Muscle of leg (tissue), 11 donors: ENCODE results near the gene PCDHGB5. TPM values are rescaled to one million over a fixed set of nuclear protein-coding genes. Genes with fewer than 3 reads are reported as not detected.
"Not testable (repeated sequence)": the region's sequence is repeated elsewhere in the genome, so short reads cannot be mapped to it uniquely, and the experiment has no call there.

ENCODE experiments used
- DNase-seq: peaks from one replicate; pipeline ENCODE4 v3.0.0; 2013
- H3K27ac ChIP-seq: one replicate; pipeline ENCODE4 v1.5.1; 2013; ENCODE audit warnings: mild to moderate bottlenecking, low read length, control low read depth
- H3K27me3 ChIP-seq: one replicate; pipeline ENCODE4 v1.6.1; 2013; ENCODE audit warnings: low read length; ENCODE audit not compliant: control insufficient read depth, insufficient read depth
- H3K36me3 ChIP-seq: one replicate; pipeline ENCODE4 v1.6.1; 2013; ENCODE audit warnings: low read length; ENCODE audit not compliant: control insufficient read depth, insufficient read depth
- H3K4me1 ChIP-seq: one replicate; pipeline ENCODE4 v1.6.1; 2013; ENCODE audit warnings: low read length; ENCODE audit not compliant: control insufficient read depth, insufficient read depth
- H3K4me3 ChIP-seq: one replicate; pipeline ENCODE4 v1.5.1; 2013; ENCODE audit warnings: low read length, control low read depth
- H3K9me3 ChIP-seq: replicated peaks from 2 replicates; pipeline ENCODE4 v1.6.1; 2013; ENCODE audit warnings: low read depth, low read length; ENCODE audit not compliant: control insufficient read depth
- WGBS: methylation state at CpG from one replicate; pipeline ENCODE4 v1.1.5; 2013; ENCODE audit warnings: missing lambda C conversion rate; ENCODE audit not compliant: insufficient coverage; 5-methylcytosine and 5-hydroxymethylcytosine counted together
- polyA plus RNA-seq, 8 donors: library from polyadenylated mRNA; unstranded; fragments of 120-200 nt; gene quantifications; one replicate each; pipeline versions ENCODE4 v1.2.1 to v1.2.3, GENCODE V29; 2013; ENCODE audit warnings: inconsistent platforms in 1 of 8, low replicate concordance in 1 of 8; ENCODE audit not compliant: insufficient read length in 8 of 8, insufficient read depth in 1 of 8
- total RNA-seq: library from RNA; stranded (reverse); fragments of 120-200 nt; gene quantifications from one replicate; pipeline ENCODE4 v1.2.4, GENCODE V29; 2013

Gene PCDHGB5
- total and polyA plus RNA-seq, 9 donors = 3.0 to 6.3 (median 4.5) TPM

DNA sequence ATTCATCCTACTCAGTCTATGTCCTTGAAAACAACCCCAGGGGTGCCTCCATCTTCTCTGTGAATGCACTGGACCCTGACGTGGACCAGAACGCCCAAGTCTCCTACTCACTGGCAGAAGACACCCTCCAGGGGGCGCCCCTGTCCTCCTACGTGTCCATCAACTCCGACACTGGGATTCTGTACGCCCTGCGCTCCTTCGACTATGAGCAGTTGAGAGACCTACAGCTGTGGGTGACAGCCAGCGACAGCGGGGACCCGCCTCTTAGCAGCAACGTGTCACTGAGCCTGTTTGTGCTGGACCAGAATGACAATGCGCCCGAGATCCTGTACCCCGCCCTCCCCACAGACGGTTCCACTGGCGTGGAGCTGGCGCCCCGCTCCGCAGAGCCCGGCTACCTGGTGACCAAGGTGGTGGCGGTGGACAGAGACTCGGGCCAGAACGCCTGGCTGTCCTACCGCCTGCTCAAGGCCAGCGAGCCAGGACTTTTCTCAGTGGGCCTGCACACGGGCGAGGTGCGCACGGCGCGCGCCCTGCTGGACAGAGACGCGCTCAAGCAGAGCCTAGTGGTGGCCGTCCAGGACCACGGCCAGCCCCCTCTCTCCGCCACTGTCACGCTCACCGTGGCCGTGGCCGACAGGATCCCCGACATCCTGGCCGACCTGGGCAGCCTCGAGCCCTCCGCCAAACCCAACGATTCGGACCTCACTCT lies 22.1 kb upstream of the PCDHGB5 start:
- Histone ChIP-seq H3K27me3 (peaks cover 18% of the 10 kb centered on the region), H3K9me3 (peaks cover 66% of the 10 kb centered on the region)
- not testable (repeated sequence) for H3K4me3 ChIP-seq, H3K4me1 ChIP-seq, H3K36me3 ChIP-seq, DNase-seq, H3K27ac ChIP-seq
- 65% methylated on average over 32 of the region's 48 CpGs for WGBS

DNA sequence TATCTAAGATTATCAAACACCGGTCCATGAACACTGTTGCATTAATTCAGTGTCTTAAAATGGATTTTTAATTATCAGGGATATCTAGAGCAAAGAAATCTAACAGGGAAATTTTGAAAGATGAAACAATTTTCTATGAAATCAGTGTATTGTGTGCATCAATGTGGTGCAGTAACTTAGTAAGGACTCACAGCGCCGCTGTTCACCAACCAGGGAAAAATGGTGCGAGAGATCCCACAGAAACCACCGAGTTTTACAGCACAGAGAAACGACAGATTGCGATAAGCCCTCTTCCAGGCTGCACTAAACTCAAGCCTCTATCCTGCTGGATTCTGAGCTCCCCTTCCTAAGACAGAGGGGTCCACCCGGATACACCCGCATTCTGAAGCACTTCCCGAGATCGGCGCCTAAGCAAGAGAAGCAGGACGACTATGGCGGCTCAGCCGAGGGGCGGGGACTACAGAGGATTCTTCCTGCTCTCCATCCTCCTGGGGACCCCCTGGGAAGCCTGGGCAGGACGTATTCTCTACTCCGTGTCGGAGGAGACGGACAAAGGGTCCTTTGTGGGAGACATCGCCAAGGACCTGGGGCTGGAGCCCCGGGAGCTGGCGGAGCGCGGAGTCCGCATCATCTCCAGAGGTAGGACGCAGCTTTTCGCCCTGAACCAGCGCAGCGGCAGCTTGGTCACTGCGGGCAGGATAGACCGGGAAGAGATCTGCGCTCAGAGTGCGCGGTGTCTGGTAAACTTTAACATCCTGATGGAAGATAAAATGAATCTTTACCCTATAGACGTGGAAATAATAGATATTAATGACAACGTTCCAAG lies 15.1 kb upstream of the PCDHGB5 start, which contains the start of gene PCDHGA7:
Gene PCDHGA7, plus strand, starts transcription at position 274 of the 826 bp plus-strand sequence. Its CDS starts 158 bp downstream, at position 432.
- no peaks in the 10 kb centered on the region for H3K4me1 ChIP-seq
- peak within 1 kb of the TSS; percentile 22 for H3K4me3 ChIP-seq
- no peak within 1 kb of the TSS for H3K27ac ChIP-seq
- H3K36me3 ChIP-seq = no peaks in the 10 kb centered on the region
- WGBS = 13% methylated on average over 24 of the region's 37 CpGs
- H3K27me3 ChIP-seq = peaks cover 5% of the 10 kb centered on the region
- H3K9me3 ChIP-seq = peaks cover 71% of the 10 kb centered on the region
- peak; percentile 4 for DNase-seq

DNA sequence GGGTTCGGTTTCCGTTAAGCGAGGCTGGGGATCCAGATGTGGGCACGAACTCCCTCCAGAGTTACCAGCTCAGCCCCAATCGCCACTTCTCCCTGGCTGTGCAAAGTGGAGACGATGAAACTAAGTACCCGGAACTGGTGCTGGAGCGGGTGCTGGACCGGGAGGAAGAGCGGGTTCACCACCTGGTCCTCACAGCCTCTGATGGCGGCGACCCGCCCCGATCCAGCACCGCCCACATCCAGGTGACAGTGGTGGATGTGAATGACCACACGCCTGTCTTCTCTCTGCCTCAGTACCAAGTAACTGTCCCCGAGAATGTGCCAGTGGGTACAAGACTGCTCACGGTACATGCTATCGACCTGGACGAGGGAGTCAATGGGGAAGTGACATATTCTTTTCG lies 14.4 kb upstream of the PCDHGB5 start:
- Histone ChIP-seq H3K4me3 (no peak overlapping the region), H3K4me1 (no peaks in the 10 kb centered on the region), H3K9me3 (peaks cover 70% of the 10 kb centered on the region), H3K36me3 (no peaks in the 10 kb centered on the region), H3K27ac (no peak overlapping the region), H3K27me3 (peaks cover 5% of the 10 kb centered on the region)
- 42% methylated on average over 9 of the region's 21 CpGs for WGBS
- DNase-seq = no peak

DNA sequence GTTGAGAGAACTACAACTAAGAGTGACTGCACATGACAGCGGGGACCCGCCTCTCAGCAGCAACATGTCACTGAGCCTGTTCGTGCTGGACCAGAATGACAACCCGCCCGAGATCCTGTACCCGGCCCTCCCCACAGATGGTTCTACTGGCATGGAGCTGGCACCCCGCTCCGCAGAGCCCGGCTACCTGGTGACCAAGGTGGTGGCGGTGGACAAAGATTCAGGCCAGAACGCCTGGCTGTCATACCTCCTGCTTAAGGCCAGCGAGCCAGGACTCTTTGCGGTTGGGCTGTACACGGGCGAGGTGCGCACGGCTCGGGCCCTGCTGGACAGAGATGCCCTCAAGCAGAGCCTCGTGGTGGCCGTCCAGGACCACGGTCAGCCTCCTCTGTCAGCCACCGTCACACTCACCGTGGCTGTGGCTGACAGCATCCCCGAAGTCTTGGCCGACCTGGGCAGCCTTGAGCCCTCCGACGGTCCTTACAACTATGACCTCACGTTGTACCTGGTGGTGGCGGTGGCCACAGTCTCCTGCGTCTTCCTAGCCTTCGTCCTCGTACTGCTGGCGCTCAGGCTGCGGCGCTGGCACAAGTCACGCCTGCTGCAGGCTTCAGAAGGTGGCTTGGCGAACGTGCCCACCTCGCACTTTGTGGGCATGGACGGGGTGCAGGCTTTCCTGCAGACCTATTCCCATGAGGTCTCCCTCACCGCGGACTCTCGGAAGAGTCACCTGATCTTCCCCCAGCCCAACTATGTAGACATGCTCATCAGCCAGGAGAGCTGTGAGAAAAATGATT lies 13.1 kb upstream of the PCDHGB5 start:
- Histone ChIP-seq H3K4me1 (no peaks in the 10 kb centered on the region), H3K36me3 (no peaks in the 10 kb centered on the region), H3K9me3 (peaks cover 79% of the 10 kb centered on the region), H3K4me3 (no peak overlapping the region), H3K27me3 (peaks cover 7% of the 10 kb centered on the region), H3K27ac (no peak overlapping the region)
- DNase-seq = no peak
- WGBS = 67% methylated on average over 38 of the region's 43 CpGs

DNA sequence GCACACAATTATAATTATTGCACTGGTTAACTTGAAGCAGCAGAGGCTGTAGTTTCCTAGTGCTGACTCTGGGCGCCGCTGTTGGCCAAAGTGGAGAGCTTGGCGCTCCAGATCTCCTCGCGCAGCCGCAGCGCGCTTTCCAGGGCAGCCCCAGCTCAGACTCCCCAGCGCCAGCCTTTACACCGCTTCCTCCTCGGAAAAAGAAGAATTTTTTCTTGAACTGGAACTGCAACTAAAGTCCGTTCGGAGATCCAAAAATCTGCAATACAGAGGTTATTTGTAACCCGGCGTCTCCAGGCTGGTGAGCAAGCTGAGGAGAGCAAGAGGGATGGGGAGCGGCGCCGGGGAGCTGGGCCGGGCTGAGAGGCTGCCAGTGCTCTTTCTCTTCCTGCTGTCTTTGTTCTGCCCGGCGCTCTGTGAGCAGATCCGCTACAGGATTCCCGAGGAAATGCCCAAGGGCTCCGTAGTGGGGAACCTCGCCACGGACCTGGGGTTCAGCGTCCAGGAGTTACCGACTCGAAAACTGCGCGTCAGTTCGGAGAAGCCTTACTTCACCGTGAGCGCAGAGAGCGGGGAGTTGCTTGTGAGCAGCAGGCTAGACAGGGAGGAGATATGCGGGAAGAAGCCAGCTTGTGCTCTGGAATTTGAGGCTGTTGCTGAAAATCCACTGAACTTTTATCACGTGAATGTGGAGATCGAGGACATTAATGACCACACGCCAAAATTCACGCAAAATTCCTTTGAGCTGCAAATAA lies 10.0 kb upstream of the PCDHGB5 start, which contains the start of gene PCDHGB4:
Gene PCDHGB4, plus strand, starts transcription at position 142 of the 755 bp plus-strand sequence. Its CDS starts 187 bp downstream, at position 329.
- DNase-seq = peak; percentile 10
- H3K27ac ChIP-seq, H3K4me1 ChIP-seq, H3K4me3 ChIP-seq, H3K36me3 ChIP-seq: not testable (repeated sequence)
- peaks cover 11% of the 10 kb centered on the region for H3K27me3 ChIP-seq
- H3K9me3 ChIP-seq = peaks cover 83% of the 10 kb centered on the region
- 5% methylated on average over 11 of the region's 40 CpGs for WGBS

DNA sequence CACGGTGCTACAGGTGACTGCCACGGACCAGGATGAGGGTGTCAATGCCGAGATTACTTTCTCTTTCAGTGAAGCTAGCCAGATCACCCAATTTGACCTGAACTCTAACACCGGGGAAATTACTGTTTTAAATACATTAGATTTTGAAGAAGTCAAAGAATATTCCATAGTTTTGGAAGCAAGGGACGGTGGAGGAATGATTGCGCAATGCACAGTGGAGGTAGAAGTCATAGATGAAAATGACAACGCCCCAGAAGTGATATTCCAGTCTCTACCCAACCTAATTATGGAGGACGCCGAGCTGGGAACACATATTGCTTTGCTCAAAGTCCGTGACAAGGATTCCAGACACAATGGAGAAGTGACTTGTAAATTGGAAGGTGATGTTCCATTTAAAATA lies 9.1 kb upstream of the PCDHGB5 start:
- Histone ChIP-seq H3K4me3 (no peak overlapping the region), H3K9me3 (peaks cover 83% of the 10 kb centered on the region), H3K27ac (no peak overlapping the region), H3K36me3 (no peaks in the 10 kb centered on the region), H3K27me3 (peaks cover 14% of the 10 kb centered on the region), H3K4me1 (no peaks in the 10 kb centered on the region)
- 80% methylated on average over 3 of the region's 10 CpGs for WGBS
- no peak for DNase-seq

DNA sequence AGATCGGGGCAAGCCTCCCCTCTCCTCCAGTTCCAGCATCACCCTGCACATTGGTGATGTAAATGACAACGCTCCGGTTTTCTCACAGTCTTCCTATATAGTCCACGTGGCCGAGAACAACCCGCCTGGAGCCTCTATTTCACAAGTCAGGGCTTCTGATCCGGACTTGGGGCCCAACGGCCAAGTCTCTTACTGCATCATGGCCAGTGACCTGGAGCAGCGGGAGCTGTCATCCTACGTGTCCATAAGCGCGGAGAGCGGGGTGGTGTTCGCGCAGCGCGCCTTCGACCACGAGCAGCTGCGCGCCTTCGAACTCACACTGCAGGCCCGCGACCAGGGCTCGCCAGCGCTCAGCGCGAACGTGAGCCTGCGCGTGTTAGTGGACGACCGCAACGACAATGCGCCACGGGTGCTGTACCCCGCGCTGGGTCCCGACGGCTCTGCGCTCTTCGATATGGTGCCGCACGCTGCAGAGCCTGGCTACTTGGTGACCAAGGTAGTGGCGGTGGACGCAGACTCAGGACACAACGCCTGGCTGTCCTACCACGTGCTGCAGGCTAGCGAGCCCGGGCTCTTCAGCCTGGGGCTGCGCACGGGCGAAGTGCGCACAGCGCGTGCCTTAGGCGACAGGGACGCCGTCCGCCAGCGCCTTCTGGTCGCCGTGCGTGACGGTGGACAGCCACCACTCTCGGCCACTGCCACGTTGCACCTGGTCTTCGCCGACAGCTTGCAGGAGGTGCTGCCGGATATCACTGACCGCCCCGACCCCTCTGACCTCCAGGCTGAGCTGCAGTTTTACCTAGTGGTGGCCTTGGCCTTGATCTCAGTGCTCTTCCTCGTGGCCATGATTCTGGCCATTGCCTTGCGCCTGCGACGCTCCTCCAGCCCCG lies 8.3 kb upstream of the PCDHGB5 start:
- H3K27me3 ChIP-seq = peaks cover 14% of the 10 kb centered on the region
- no peak overlapping the region for H3K4me3 ChIP-seq
- 38% methylated on average over 75 of the region's 77 CpGs for WGBS
- no peaks in the 10 kb centered on the region for H3K36me3 ChIP-seq
- H3K4me1 ChIP-seq = no peaks in the 10 kb centered on the region
- no peak overlapping the region for H3K27ac ChIP-seq
- H3K9me3 ChIP-seq = peaks cover 83% of the 10 kb centered on the region
- no peak for DNase-seq

DNA sequence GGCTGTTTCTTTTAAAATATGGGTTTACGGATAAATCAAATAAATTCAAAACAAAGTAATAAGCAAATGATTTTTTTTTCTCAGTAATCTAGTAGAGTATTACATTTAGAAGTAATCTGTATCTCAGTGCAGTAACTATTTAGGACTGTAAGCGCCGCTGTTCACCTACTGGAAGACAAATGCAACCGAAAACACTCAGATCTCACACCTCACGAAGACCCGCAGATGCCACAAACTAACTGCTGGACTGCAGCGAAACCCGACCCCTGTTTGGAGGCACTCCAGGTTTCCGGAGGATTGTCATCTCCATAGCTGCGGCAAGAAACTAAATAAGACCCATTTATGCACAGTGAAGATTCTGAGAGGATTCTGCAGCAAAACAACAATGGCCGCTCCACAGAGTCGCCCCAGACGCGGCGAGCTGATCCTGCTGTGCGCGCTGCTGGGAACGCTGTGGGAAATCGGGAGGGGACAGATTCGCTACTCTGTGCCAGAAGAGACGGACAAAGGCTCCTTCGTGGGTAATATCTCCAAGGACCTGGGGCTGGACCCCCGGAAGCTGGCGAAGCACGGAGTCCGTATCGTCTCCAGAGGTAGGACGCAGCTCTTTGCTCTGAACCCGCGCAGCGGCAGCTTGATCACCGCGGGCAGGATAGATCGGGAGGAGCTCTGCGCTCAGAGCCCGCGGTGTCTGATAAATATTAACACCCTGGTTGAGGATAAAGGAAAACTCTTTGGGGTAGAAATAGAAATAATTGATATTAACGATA lies 5.1 kb upstream of the PCDHGB5 start, which contains the start of gene PCDHGA8:
Gene PCDHGA8, plus strand, starts transcription at position 205 of the 770 bp plus-strand sequence. Its CDS starts 181 bp downstream, at position 386.
- Histone ChIP-seq H3K9me3 (peaks cover 75% of the 10 kb centered on the region), H3K27me3 (peaks cover 14% of the 10 kb centered on the region), H3K27ac (no peak within 1 kb of the TSS), H3K36me3 (no peaks in the 10 kb centered on the region), H3K4me1 (no peaks in the 10 kb centered on the region), H3K4me3 (no peak within 1 kb of the TSS)
- WGBS = 22% methylated on average over 31 of the region's 38 CpGs
- no peak for DNase-seq
